ENCODE results near the gene SDR42E2.
"Not testable (repeated sequence)": the region's sequence is repeated elsewhere in the genome, so short reads cannot be mapped to it uniquely, and the experiment has no call there.

SDR42E2 gene

GRCh38 chr16:22190776-22191531, 28.6 kb downstream of the SDR42E2 start:
- peak; percentile 96 to 99 (median 98) for DNase-seq (ENCODE audit: low read depth in 2 of 3, low spot score in 1 of 3)

- DNase-seq (ENCODE audit: low read depth in 2 of 3, low spot score in 1 of 3) = no peak
Observed at GRCh38 chr16:22191532-22192260, 29.4 kb downstream of the SDR42E2 start.

DNA sequence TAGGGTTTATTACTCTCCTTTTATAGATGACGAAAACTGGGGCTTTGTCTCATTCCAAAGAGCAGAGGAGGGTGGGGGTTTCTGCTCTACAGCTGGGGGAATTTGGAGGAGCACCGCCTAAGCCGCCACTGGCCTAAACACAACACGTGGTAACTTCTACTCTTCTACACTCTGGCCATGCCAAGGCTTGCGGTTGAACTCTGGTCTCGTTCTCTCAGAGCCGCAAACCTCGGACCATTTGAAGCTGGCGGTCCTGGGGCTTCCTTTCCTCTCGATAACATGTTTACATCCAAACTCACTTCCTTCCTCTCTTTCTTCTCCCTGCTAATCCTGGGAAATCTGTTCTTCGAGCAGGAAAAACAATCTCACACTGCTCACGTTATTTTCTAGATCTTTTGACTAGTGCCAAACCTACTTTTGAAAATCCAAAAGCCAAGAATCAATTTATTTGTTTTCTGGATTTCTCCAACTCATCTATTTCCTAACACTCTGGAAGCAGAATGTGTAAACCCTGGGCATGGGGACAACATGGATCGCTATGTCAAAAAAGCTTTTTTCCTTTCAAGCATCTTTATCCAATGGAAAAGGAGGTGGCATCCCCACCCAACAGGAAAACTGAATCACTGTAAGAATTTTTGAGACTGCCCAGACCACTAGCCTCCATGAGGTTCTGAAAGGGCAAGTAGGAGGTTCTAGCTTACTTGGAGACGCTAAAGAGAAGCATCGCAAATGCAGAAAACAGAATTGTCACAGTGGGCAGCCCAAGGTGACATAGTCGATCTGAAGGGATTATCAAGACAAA, 30.2 kb downstream of the SDR42E2 start:
- DNase-seq (ENCODE audit: low read depth in 2 of 3, low spot score in 1 of 3) = peak; percentile 60 to 69 (median 68)

- no peak for DNase-seq (ENCODE audit: low read depth in 2 of 3, low spot score in 1 of 3)
Observed at GRCh38 chr16:22193063-22193411, 30.7 kb downstream of the SDR42E2 start.

- no peak for DNase-seq (ENCODE audit: low read depth in 2 of 3, low spot score in 1 of 3)
Observed at GRCh38 chr16:22194707-22195444, 32.6 kb downstream of the SDR42E2 start.

GRCh38 chr16:22195445-22195694, 33.1 kb downstream of the SDR42E2 start:
- DNase-seq (ENCODE audit: low read depth in 2 of 3, low spot score in 1 of 3) = no peak

DNA sequence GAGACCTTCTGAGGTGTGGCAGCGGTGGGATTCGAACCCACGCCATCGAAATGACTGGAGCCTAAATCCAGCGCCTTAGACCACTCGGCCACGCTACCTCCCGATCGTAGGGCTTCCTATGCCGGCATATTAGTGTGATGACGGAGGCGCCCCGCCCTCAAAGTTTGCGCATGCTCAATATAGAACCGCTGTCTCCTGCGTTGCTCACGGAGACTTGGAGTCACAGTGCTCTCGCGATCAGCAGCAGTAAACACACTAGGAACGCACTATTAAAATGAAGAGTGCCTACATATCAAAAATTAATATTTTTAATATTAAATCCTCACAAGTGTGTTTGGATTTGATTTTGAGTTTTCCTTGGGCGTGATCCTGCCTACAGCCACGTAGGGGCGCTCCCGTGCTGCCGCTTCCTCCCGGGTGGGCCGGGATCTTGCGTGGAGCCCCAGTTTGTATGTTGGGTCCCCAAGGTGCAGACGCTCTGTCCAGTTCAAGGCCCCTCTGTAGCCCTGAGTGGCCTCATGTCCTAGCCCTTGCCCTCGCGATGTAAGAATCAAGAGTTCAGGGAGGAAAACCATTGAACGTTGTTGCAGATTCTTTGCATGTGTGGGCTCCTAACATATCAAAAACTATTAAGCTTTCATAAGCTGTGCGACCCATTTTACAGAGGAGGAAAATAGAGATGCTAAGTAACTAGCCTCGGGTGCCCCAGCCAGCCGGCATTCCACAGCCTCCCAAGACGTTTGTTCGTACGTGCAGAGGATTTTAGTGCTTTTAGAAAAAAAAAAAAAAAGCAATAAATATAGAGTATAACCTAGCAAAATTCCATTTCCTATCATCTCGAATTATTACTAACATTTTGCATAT, 33.6 kb downstream of the SDR42E2 start:
- peak; percentile 84 to 98 (median 93) for DNase-seq (ENCODE audit: low read depth in 2 of 3, low spot score in 1 of 3)

DNA sequence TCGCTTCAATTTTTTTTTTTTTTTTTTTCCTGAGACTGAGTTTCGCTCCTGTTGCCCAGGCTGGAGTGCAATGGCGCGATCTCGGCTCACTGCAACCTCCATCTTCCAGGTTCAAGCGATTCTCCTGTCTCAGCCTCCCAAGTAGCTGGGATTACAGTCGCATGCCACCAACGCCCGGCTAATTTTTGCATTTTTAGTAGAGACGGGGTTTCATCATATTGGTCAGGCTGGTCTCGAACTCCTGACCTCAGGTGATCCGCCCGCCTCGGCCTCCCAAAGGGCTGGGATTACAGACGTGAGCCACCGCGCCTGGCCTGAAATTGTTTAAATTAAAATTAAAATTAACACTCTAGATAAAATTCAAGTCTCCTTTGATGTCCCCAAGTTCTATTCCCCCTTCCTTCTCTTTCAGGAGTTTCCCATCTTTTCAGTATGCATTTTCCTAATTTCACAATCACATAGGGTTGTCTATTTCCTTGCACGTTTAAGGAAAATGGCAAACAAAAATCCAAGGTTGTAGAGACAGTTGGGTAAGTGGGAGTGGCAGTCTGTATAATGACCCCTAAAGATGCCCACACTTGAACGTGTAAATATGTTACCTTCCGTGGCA, 34.4 kb downstream of the SDR42E2 start:
- DNase-seq (ENCODE audit: low read depth in 2 of 3, low spot score in 1 of 3) = not testable (repeated sequence)

DNA sequence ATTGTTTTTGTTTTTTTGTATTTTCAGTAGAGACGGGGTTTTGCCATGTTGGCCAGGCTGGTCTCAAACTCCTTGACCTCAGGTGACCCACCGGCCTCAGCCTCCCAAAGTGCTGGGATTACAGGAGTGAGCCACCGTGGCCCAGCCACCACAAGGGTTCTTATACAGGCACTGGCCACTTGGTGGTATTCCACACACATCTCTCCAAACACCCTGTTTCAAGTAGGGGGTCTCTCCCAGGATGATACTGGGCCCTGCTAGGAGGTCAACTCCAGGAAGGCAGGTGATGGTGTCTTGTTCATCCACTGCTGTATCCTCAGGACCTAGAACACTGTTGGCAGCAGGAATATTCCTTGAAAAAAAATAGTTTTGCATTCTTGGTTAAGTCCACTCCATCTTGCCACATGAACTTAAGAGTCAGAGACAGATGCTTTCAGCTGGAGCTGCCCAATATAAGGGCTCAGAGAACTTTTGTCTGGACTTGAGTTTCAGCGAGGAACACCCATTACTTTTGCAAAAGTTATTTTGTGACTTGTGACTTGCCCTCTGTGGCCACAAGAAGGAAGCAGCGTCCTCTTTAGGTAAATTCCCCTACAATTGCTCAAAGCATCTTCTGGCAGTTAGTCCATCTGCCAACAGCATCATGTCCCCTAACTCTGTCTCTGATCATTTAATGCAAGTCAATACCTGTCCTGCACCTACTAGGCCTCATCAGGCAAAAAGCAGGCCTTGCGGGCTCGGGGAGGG, 36.4 kb downstream of the SDR42E2 start:
- DNase-seq (ENCODE audit: low read depth in 2 of 3, low spot score in 1 of 3) = no peak

DNA sequence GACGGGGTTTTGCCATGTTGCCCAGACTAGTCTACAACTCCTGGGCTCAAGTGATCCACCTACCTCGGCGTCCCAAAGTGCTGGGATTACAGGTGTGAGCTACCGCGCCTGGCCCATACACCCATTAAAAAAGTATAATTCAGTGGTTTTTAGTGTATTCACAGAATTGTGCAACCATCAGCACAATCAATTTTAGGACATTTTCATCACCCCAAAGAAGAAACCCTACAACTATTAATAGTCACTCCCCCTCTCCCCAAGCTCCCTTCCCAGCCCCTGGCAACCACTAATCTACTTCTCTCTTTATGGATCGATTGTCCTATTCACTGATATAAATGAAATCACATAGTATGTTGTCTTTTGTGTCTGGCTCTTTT, 39.9 kb downstream of the SDR42E2 start:
- DNase-seq (ENCODE audit: low read depth in 2 of 3, low spot score in 1 of 3) = no peak

- DNase-seq (ENCODE audit: low read depth in 2 of 3, low spot score in 1 of 3) = no peak
Observed at GRCh38 chr16:22203091-22203490, 40.8 kb downstream of the SDR42E2 start.

DNA sequence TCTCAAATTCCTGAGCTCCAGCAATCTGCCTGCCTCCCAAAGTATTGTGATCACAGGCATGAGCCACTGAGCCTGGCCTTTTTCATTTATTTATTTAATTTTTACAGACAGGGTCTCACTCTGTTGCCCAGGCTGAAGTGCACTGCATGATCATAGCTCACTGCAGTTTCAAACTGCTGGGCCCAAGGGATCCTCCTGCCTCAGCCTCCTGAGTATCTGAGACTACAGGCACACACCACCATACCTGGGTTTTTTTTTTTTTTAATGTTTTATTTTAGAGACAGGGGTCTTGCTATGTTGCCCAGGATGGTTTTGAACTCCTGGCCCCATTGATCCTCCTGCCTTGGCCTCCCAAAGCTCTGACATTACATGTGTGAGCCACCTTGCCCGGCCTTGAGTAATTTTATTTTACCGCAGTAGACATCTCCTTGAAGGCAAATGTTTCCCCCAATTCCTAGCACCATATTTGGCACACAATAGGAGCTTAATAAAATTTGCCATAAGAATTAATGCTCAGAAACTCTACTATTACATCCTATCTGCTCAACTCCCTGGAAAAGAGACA, 41.9 kb downstream of the SDR42E2 start:
- no peak for DNase-seq (ENCODE audit: low read depth in 2 of 3, low spot score in 1 of 3)

DNA sequence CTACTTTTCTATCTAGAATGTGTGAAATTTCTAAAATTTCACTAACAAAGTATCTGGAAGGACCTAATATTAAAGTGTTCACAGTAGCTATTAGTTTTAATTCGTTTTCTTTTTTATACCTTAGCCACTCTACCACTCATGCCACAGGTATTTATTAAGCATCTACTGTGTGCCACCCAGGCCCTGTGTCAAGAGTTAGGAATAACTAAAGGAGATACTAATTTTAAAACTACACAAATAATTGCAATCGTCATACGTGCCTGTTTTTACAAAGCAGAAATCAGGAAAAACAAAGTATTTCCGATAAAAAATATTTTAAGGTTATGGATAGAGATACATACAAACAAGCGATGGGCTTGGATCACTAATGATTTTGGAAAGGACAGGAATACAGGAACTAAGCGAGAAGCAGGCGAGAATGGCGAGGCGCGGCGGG, 43.3 kb downstream of the SDR42E2 start:
- no peak for DNase-seq (ENCODE audit: low read depth in 2 of 3, low spot score in 1 of 3)

- peak; percentile 71 to 86 (median 77) for DNase-seq (ENCODE audit: low read depth in 2 of 3, low spot score in 1 of 3)
Observed at GRCh38 chr16:22206013-22206841, 43.9 kb downstream of the SDR42E2 start, which contains the start of gene EEF2K. Gene EEF2K (plus strand): TSS chr16:22206278. CDS start chr16:22225730, 19,452 bp downstream.

DNA sequence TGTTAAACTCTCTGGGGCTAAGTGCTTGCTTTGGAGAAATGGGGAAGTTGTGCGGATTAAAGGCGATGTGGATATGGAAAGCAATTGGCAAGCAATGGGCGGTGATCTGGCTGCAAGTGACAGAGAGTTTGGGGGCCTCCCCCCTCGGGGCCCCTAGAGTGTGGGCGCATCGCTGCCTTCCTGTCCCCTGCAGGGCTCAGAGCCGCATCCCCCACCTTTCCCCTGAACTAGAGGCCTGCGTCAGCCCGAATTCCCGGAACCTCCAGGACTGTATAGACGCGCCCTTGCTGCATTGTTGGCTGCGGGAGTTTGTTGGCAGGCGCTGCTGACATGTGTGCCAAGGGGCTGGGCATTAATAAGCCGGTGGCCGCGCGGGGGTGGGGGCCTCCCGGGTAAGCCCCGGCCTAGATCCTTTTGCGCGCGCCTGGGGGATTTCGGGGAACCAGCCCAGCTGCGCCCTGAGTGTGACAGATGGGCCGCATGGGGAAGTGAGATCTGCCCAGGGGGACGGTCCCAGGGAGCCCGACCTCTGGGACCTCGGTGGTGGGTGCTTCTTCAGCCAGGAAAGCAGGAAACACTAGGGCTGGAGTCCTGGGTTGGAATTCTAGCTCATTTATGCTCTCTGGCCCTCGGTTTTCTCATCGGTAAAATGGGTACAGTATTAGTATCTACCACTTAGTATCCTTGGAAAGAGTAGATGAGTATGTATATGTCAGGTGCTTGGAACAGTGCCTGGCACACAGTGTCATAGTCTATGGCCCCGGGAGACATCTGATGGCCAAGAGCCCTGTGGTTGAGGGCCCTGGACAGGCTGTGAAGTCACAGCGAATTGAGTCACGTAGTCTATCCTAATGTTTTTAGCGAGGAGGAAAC, 44.8 kb downstream of the SDR42E2 start:
- peak in 2 of 3 donors; percentile 53 to 54 for DNase-seq (ENCODE audit: low read depth in 2 of 3, low spot score in 1 of 3)

- DNase-seq (ENCODE audit: low read depth in 2 of 3, low spot score in 1 of 3) = no peak
Observed at GRCh38 chr16:22207715-22208360, 45.5 kb downstream of the SDR42E2 start.

Data from stimulated activated CD4-positive, alpha-beta T cell treated with anti-CD3 and anti-CD28 coated beads, Interleukin-12 subunit alpha, Interleukin-12 subunit beta, amount 100 ng/mL, for 48 hours (primary cell).